Measurements from ENCODE around the gene ATPAF2.

The ATPAF2 gene

GRCh38 chr17:18071751-18072150 lies 32.8 kb upstream of the ATPAF2 start:
- in situ Hi-C loops (cut with MboI; ENCODE audit: low pct_unique_long_range_greater_than_20kb, low sequenced_read_pairs, unreplicated experiment), result no loop called here
- DNase-seq (ENCODE audit: low spot score), result no peak
- TF ChIP-seq CTCF (IDR thresholded peaks at IDR 0.05; ENCODE audit: extremely low read depth, insufficient read depth, missing control alignments), result no peak

GRCh38 chr17:18070861-18071340 lies 31.9 kb upstream of the ATPAF2 start:
- DNase-seq (ENCODE audit: low spot score), result no peak
- in situ Hi-C loops (cut with MboI; ENCODE audit: low pct_unique_long_range_greater_than_20kb, low sequenced_read_pairs, unreplicated experiment), result no loop called here
- TF ChIP-seq CTCF (IDR thresholded peaks at IDR 0.05; ENCODE audit: extremely low read depth, insufficient read depth, missing control alignments), result no peak

GRCh38 chr17:18069101-18069500 lies 30.1 kb upstream of the ATPAF2 start:
- no peak for TF ChIP-seq CTCF (IDR thresholded peaks at IDR 0.05; ENCODE audit: extremely low read depth, insufficient read depth, missing control alignments)
- in situ Hi-C loops (cut with MboI; ENCODE audit: low pct_unique_long_range_greater_than_20kb, low sequenced_read_pairs, unreplicated experiment), result no loop called here
- DNase-seq (ENCODE audit: low spot score), result no peak

- TF ChIP-seq CTCF (IDR thresholded peaks at IDR 0.05; ENCODE audit: extremely low read depth, insufficient read depth, missing control alignments), result no peak
- in situ Hi-C loops (cut with MboI; ENCODE audit: low pct_unique_long_range_greater_than_20kb, low sequenced_read_pairs, unreplicated experiment), result no loop called here
- DNase-seq (ENCODE audit: low spot score), result no peak
Measured at GRCh38 chr17:18066866-18067265, 27.9 kb upstream of the ATPAF2 start.

GRCh38 chr17:18065546-18065945 lies 26.6 kb upstream of the ATPAF2 start:
- no peak for DNase-seq (ENCODE audit: low spot score)
- in situ Hi-C loops (cut with MboI; ENCODE audit: low pct_unique_long_range_greater_than_20kb, low sequenced_read_pairs, unreplicated experiment), result no loop called here
- TF ChIP-seq CTCF (IDR thresholded peaks at IDR 0.05; ENCODE audit: extremely low read depth, insufficient read depth, missing control alignments), result no peak

GRCh38 chr17:18064053-18064452 lies 25.1 kb upstream of the ATPAF2 start:
- TF ChIP-seq CTCF (IDR thresholded peaks at IDR 0.05; ENCODE audit: extremely low read depth, insufficient read depth, missing control alignments), result no peak
- in situ Hi-C loops (cut with MboI; ENCODE audit: low pct_unique_long_range_greater_than_20kb, low sequenced_read_pairs, unreplicated experiment), result no loop called here
- no peak for DNase-seq (ENCODE audit: low spot score)

GRCh38 chr17:18059283-18059682 lies 20.3 kb upstream of the ATPAF2 start:
- DNase-seq (ENCODE audit: low spot score), result no peak
- no peak for TF ChIP-seq CTCF (IDR thresholded peaks at IDR 0.05; ENCODE audit: extremely low read depth, insufficient read depth, missing control alignments)
- in situ Hi-C loops (cut with MboI; ENCODE audit: low pct_unique_long_range_greater_than_20kb, low sequenced_read_pairs, unreplicated experiment), result no loop called here
